Endothelial cell of umbilical vein (primary cell): ENCODE measurements around the gene AFAP1L2. TPM values are rescaled to one million over a fixed set of nuclear protein-coding genes. Genes with fewer than 3 reads are reported as not detected.
A peak's percentile ranks its signal among the peaks of the same experiment; 100 is the strongest.

ENCODE experiments used
- BruUV-seq: library from RNA; stranded (reverse); fragments of 400-500 nt; replicated peaks from 2 replicates; lab custom pipeline; 2021; lab: Mats Ljungman, UMichigan
- CTCF ChIA-PET: fragments of 300-600, 350-600 bp; sonication (Branson Sonifier 250); formaldehyde crosslinking; loops from one replicate; lab custom pipeline; 2021; ENCODE audit warnings: antibody characterized with exemption, inconsistent platforms; lab: Charles Lee
- POLR2A ChIA-PET: fragments of 300-600, 350-600 bp; sonication (Branson Sonifier 250); formaldehyde crosslinking; loops from one replicate; lab custom pipeline; 2021; ENCODE audit warnings: antibody characterized with exemption, inconsistent platforms; lab: Charles Lee
- DNase-seq: peaks from one replicate; pipeline ENCODE4 v3.0.0-alpha.2; 2011; ENCODE audit warnings: low read depth, low spot score
- FAIRE-seq: peaks from 2 replicates; lab custom pipeline; 2011; peaks lifted over from hg19 to GRCh38; lab: Jason Lieb, UNC
- H2AFZ ChIP-seq: 2 replicates; pipeline ENCODE4 v1.6.0; 2012; ENCODE audit warnings: low read depth, low read length, control low read depth, inconsistent platforms
- H3K27ac ChIP-seq: 2 replicates; pipeline ENCODE4 v1.5.1; 2011; ENCODE audit warnings: low read depth, mild to moderate bottlenecking, control low read depth, low read length, moderate library complexity; ENCODE audit not compliant: insufficient read depth
- H3K27me3 ChIP-seq, 2 experiments: 2 replicates each; pipeline versions ENCODE4 v1.6.0 to v1.6.1; 2011; ENCODE audit warnings: low read length in 2 of 2, mixed read lengths in 1 of 2; ENCODE audit not compliant: control insufficient read depth in 2 of 2, insufficient read depth in 2 of 2
- H3K36me3 ChIP-seq, 2 experiments: 2 replicates in 1 of 2; 3 replicates in 1 of 2; pipeline ENCODE4 v1.5.1; 2011; ENCODE audit warnings: low read length in 2 of 2, mild to moderate bottlenecking in 1 of 2, moderate library complexity in 1 of 2; ENCODE audit not compliant: control insufficient read depth in 2 of 2, insufficient read depth in 2 of 2; ENCODE audit errors: extremely low read depth in 1 of 2
- H3K4me1 ChIP-seq: 3 replicates; pipeline ENCODE4 v1.5.1; 2011; ENCODE audit warnings: mild to moderate bottlenecking, low read length; ENCODE audit not compliant: control insufficient read depth, insufficient read depth; ENCODE audit errors: extremely low read depth
- H3K4me2 ChIP-seq: 2 replicates; pipeline ENCODE4 v1.6.1; 2011; ENCODE audit warnings: low read length, control low read depth, mixed read lengths; ENCODE audit not compliant: insufficient read depth
- H3K4me3 ChIP-seq, 3 experiments: fragments of 200-600 bp in 1 of 3; sonication (generic), shearing (Covaris generic) in 1 of 3; replicated peaks in 1 of 3; 2 replicates each; pipeline ENCODE4 v1.5.1; 2011 to 2016; ENCODE audit warnings: control low read depth in 3 of 3, low read length in 3 of 3, mild to moderate bottlenecking in 2 of 3, inconsistent platforms in 1 of 3, low read depth in 1 of 3, moderate library complexity in 1 of 3; ENCODE audit not compliant: insufficient read depth in 1 of 3
- H3K79me2 ChIP-seq: 2 replicates; pipeline ENCODE4 v1.6.0; 2012; ENCODE audit warnings: low read length, inconsistent platforms; ENCODE audit not compliant: control insufficient read depth, insufficient read depth
- H3K9ac ChIP-seq: replicated peaks from 2 replicates; pipeline ENCODE3; 2011; ENCODE audit warnings: low read length, control low read depth; ENCODE audit not compliant: insufficient read depth; ENCODE audit errors: extremely low read depth
- H3K9me1 ChIP-seq: replicated peaks from 3 replicates; pipeline ENCODE4 v1.6.0; 2011; ENCODE audit warnings: mild to moderate bottlenecking, low read length; ENCODE audit not compliant: control insufficient read depth, insufficient read depth; ENCODE audit errors: extremely low read depth
- H3K9me3 ChIP-seq: replicated peaks from 2 replicates; pipeline ENCODE4 v1.5.1; 2012; ENCODE audit warnings: low read length, inconsistent platforms; ENCODE audit not compliant: control insufficient read depth, insufficient read depth
- H4K20me1 ChIP-seq: replicated peaks from 2 replicates; pipeline ENCODE3; 2011; ENCODE audit warnings: mild to moderate bottlenecking, low read length; ENCODE audit not compliant: control insufficient read depth, insufficient read depth; ENCODE audit errors: extremely low read depth
- EZH2 ChIP-seq: IDR thresholded peaks from 2 replicates; pipeline ENCODE4 v1.6.1; 2012; ENCODE audit warnings: borderline replicate concordance, low read depth, mild to moderate bottlenecking, moderate library complexity, low read length, inconsistent platforms; ENCODE audit not compliant: severe bottlenecking
- FOS ChIP-seq: IDR thresholded peaks from 2 replicates; pipeline ENCODE4 v1.6.1; 2011; ENCODE audit warnings: mild to moderate bottlenecking, low read length, moderate library complexity, borderline replicate concordance; ENCODE audit not compliant: insufficient read depth
- GATA2 ChIP-seq: IDR thresholded peaks from 2 replicates; pipeline ENCODE4 v1.7.0; 2011; ENCODE audit warnings: low read depth, mild to moderate bottlenecking, moderate library complexity, mixed read lengths, low read length; ENCODE audit not compliant: insufficient read length, insufficient read depth
- JUN ChIP-seq: IDR thresholded peaks from 2 replicates; pipeline ENCODE4 v1.6.1; 2011; ENCODE audit warnings: borderline replicate concordance, low read depth; ENCODE audit not compliant: insufficient read length, insufficient read depth
- MAX ChIP-seq: IDR thresholded peaks from 2 replicates; pipeline ENCODE4 v1.6.1; 2011; ENCODE audit not compliant: insufficient read depth, insufficient read length
- MYC ChIP-seq: IDR thresholded peaks from one replicate; pipeline ENCODE4 v1.6.1; 2011; ENCODE audit warnings: mild to moderate bottlenecking, low read depth, low read length
- POLR2A ChIP-seq: IDR thresholded peaks from 2 replicates; pipeline ENCODE4 v1.6.1; 2012; ENCODE audit warnings: low read depth, mild to moderate bottlenecking, control low read depth, low read length
- POLR2AphosphoS5 ChIP-seq: IDR thresholded peaks from 2 replicates; pipeline ENCODE4 v1.6.1; 2012; ENCODE audit warnings: low read depth, mild to moderate bottlenecking, control low read depth, low read length, moderate library complexity; ENCODE audit not compliant: insufficient read depth
- dilution Hi-C: fragments of 300-500 bp; cut with MboI; formaldehyde crosslinking; loops from one replicate; pipeline ENCODE4 v1.15.0; 2019; ENCODE audit warnings: low sequenced_read_pairs; ENCODE audit not compliant: extremely low pct_ligation_motif_present
- intact Hi-C: fragments of 100-400 bp; cut with micrococcal nuclease; formaldehyde crosslinking; loops from one replicate; pipeline ENCODE4 v1.10.0; 2022
- polyA plus RNA-seq, 4 experiments: library from polyadenylated mRNA; depleted of rRNA in 3 of 4; stranded (reverse) in 3 of 4; unstranded in 1 of 4; fragments of >200 nt; gene quantifications; 2 replicates each; pipeline versions ENCODE4 v1.2.1 to v1.2.3, GENCODE V29; 2011 to 2012; ENCODE audit warnings: missing spikeins in 1 of 4
- total RNA-seq: library from RNA; stranded (reverse); gene quantifications from 2 replicates; pipeline ENCODE4 v1.2.3, GENCODE V29; 2021
- TF ChIP-seq, protein P1 (sequence below), 2 donors: IDR thresholded peaks; 1 replicate in 1 of 2; 2 replicates in 1 of 2; pipeline ENCODE4 v1.5.1; 2011; ENCODE audit warnings: low read length in 2 of 2, mild to moderate bottlenecking in 2 of 2, moderate library complexity in 2 of 2, control low read depth in 1 of 2, inconsistent platforms in 1 of 2, low read depth in 1 of 2; ENCODE audit not compliant: insufficient read depth in 1 of 2; ENCODE audit errors: extremely low read depth in 1 of 2

The AFAP1L2 gene
- total and polyA plus RNA-seq, 2 donors (not counting 3 experiments of a cell fraction or from before 2014, with no cell fraction given): 0.90 to 4.1 TPM

DNA sequence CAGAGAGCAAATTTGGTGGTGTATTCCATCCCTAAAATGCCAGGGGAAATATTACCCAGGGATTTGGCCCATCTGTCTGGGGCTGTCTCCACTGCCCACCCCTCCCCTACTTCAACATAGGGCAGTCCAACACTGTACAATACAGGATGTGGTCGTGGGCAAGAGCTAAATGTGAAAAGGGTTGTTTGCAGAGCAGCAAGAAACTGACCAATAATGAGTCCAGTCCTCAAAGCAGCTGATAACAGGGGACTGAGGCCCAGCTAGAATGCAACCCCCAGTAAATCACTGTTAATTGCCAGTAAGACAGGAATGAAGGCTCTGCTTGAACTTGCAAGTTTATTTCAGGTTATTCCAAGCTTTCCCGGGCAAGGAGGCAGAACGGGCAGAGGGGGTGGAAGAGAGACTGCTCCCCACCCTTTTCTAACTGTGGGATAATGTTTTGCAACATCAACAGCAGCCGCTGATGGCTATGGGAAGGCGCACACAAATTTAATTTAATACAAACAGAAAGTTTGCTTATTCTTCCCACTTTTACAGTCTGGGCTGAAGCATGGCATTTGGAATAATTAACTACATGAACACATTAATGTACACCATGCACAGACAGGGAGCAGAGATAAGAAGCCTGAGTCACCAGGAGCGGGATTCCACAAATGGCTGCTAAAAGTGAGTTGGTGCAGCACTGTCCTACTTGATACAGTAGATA lies 36.8 kb downstream of the AFAP1L2 start:
- Histone ChIP-seq H3K9ac (no peak overlapping the region), H3K27me3 (peaks cover 6 to 15% of the 10 kb centered on the region in 2 experiments), H3K36me3 (no peaks in the 10 kb centered on the region), H3K4me3 (no peak overlapping the region), H3K9me1 (no peaks in the 10 kb centered on the region), H2AFZ (no peak overlapping the region), H3K4me1 (peaks cover 11% of the 10 kb centered on the region), H3K27ac (no peak overlapping the region), H4K20me1 (no peaks in the 10 kb centered on the region), H3K4me2 (no peak overlapping the region), H3K79me2 (no peaks in the 10 kb centered on the region), H3K9me3 (no peaks in the 10 kb centered on the region)
- FAIRE-seq (peak; percentile 70), DNase-seq (peak; percentile 46)
- TF ChIP-seq JUN: peak; percentile 2
- no peak for TF ChIP-seq MYC
- peak; percentile 20 for TF ChIP-seq GATA2
- dilution Hi-C loops (no loop called here), intact Hi-C loops (no loop called here)
- CTCF ChIA-PET: interaction anchor here (1.4 kb wide), 1 partner anchor 64 kb away, joined by 6 read pairs; no protein-coding TSS in a partner anchor
- POLR2A ChIA-PET: no interaction called here
- BruUV-seq: no TSS peak

DNA sequence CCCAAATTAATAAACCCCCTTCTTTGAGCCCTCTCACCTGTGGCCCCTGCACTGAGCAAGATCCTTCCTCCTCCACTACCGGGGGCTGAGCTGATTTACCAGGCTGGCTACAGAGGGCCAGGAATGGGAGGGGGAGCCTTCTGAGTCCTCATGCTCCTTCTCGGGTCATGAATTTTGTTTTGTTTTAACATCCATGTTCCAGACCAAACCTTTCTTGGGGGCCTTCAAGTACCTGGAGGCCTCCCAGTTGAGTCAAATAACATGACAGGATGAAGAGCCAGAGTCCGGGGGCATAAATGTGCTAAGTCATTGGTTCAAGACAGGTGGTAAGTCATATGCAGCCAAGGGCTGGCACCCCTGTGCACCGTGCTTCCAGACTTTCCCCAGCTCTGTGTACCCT lies 39.6 kb downstream of the AFAP1L2 start:
- Histone ChIP-seq H3K27me3 (peaks cover 6 to 30% of the 10 kb centered on the region in 2 experiments), H3K9ac (no peak overlapping the region), H2AFZ (no peak overlapping the region), H4K20me1 (no peaks in the 10 kb centered on the region), H3K4me3 (no peak overlapping the region), H3K9me1 (no peaks in the 10 kb centered on the region), H3K36me3 (no peaks in the 10 kb centered on the region), H3K79me2 (no peaks in the 10 kb centered on the region), H3K4me1 (peaks cover 5% of the 10 kb centered on the region), H3K4me2 (no peak overlapping the region), H3K9me3 (no peaks in the 10 kb centered on the region), H3K27ac (no peak overlapping the region)
- ChIA-PET POLR2A (no interaction called here), CTCF (no interaction called here)
- intact Hi-C loops: no loop called here
- dilution Hi-C loops: no loop called here
- FAIRE-seq (no peak), DNase-seq (no peak)
- no TSS peak for BruUV-seq
- TF ChIP-seq EZH2 (no peak), JUN (no peak), POLR2AphosphoS5 (no peak), MYC (no peak), FOS (no peak), MAX (no peak), POLR2A (no peak), GATA2 (no peak)
- TF ChIP-seq, protein P1, sequence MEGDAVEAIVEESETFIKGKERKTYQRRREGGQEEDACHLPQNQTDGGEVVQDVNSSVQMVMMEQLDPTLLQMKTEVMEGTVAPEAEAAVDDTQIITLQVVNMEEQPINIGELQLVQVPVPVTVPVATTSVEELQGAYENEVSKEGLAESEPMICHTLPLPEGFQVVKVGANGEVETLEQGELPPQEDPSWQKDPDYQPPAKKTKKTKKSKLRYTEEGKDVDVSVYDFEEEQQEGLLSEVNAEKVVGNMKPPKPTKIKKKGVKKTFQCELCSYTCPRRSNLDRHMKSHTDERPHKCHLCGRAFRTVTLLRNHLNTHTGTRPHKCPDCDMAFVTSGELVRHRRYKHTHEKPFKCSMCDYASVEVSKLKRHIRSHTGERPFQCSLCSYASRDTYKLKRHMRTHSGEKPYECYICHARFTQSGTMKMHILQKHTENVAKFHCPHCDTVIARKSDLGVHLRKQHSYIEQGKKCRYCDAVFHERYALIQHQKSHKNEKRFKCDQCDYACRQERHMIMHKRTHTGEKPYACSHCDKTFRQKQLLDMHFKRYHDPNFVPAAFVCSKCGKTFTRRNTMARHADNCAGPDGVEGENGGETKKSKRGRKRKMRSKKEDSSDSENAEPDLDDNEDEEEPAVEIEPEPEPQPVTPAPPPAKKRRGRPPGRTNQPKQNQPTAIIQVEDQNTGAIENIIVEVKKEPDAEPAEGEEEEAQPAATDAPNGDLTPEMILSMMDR (IDR thresholded peaks at IDR 0.05; ENCODE audit: extremely low read depth in 1 of 2, insufficient read depth in 1 of 2, low read depth in 1 of 2, low read length in 2 of 2): no peak
